Karpas-422 (cell line): Measurements from ENCODE around the gene IFITM5. TPM values are rescaled to one million over a fixed set of nuclear protein-coding genes. Genes with fewer than 3 reads are reported as not detected.
"Not testable (repeated sequence)": the region's sequence is repeated elsewhere in the genome, so short reads cannot be mapped to it uniquely, and the experiment has no call there.

ENCODE experiments used
- DNase-seq: peaks from one replicate; pipeline ENCODE4 v3.0.0-alpha.2; 2015
- H2AFZ ChIP-seq: fragments of 200-600 bp; sonication (generic); 2 replicates; pipeline ENCODE4 v1.6.1; 2014; ENCODE audit warnings: antibody characterized with exemption, low read length, mixed read lengths
- H3K27ac ChIP-seq: fragments of 200-600 bp; sonication (generic); 2 replicates; pipeline ENCODE4 v1.5.1; 2014; ENCODE audit warnings: mild to moderate bottlenecking, low read length, moderate library complexity
- H3K27me3 ChIP-seq: fragments of 200-600 bp; sonication (generic); 2 replicates; pipeline ENCODE4 v1.6.1; 2014; ENCODE audit warnings: low read length, mixed read lengths
- H3K36me3 ChIP-seq: fragments of 200-600 bp; sonication (generic); 2 replicates; pipeline ENCODE4 v1.6.1; 2014; ENCODE audit warnings: low read length, mixed read lengths; ENCODE audit not compliant: insufficient read depth
- H3K4me1 ChIP-seq: fragments of 200-600 bp; sonication (generic); 2 replicates; pipeline ENCODE4 v1.6.1; 2014; ENCODE audit warnings: mild to moderate bottlenecking, low read length, mixed read lengths
- H3K4me2 ChIP-seq: fragments of 200-600 bp; sonication (generic); 2 replicates; pipeline ENCODE4 v1.6.1; 2014; ENCODE audit warnings: low read length, low read depth, mild to moderate bottlenecking; ENCODE audit not compliant: poor library complexity, severe bottlenecking
- H3K4me3 ChIP-seq: fragments of 200-600 bp; sonication (generic); 2 replicates; pipeline ENCODE4 v1.5.1; 2014; ENCODE audit warnings: mild to moderate bottlenecking, antibody characterized with exemption, low read length, mixed read lengths
- H3K79me2 ChIP-seq: fragments of 200-600 bp; sonication (generic); 2 replicates; pipeline ENCODE4 v1.6.1; 2014; ENCODE audit warnings: mild to moderate bottlenecking, low read length, mixed read lengths
- H3K9ac ChIP-seq: fragments of 200-600 bp; sonication (generic); 2 replicates; pipeline ENCODE4 v1.6.0; 2014; ENCODE audit warnings: low read length
- H3K9me2 ChIP-seq: fragments of 200-600 bp; sonication (generic), shearing (Covaris generic); replicated peaks from 2 replicates; pipeline ENCODE4 v1.6.0; 2014; ENCODE audit warnings: mild to moderate bottlenecking, low read length, moderate library complexity; ENCODE audit not compliant: insufficient read depth
- H3K9me3 ChIP-seq: fragments of 300-700, 200-600 bp; sonication (generic); 2 replicates; pipeline ENCODE4 v1.6.1; 2014; ENCODE audit warnings: low read length, mixed read lengths
- H4K20me1 ChIP-seq: fragments of 200-600 bp; sonication (generic); 2 replicates; pipeline ENCODE4 v1.6.1; 2014; ENCODE audit warnings: mild to moderate bottlenecking, antibody characterized with exemption, low read length, low read depth; ENCODE audit not compliant: insufficient read depth
- total RNA-seq: library from RNA; depleted of rRNA; stranded (reverse); fragments of >200 nt; shearing (Covaris generic); gene quantifications from 2 replicates; pipeline ENCODE4 v1.2.3, GENCODE V29; 2014; ENCODE audit warnings: low replicate concordance

The IFITM5 gene
- total RNA-seq, 1 experiment from 2014 or later: not detected

GRCh38 chr11:286977-287820 is 12.1 kb downstream of the IFITM5 start:
- not testable (repeated sequence) for H3K4me2 ChIP-seq, H3K9ac ChIP-seq, H3K36me3 ChIP-seq, DNase-seq, H3K27ac ChIP-seq, H2AFZ ChIP-seq, H4K20me1 ChIP-seq, H3K27me3 ChIP-seq, H3K79me2 ChIP-seq, H3K9me3 ChIP-seq, H3K4me3 ChIP-seq, H3K9me2 ChIP-seq
- H3K4me1 ChIP-seq: peaks cover 10% of the 10 kb centered on the region

DNA sequence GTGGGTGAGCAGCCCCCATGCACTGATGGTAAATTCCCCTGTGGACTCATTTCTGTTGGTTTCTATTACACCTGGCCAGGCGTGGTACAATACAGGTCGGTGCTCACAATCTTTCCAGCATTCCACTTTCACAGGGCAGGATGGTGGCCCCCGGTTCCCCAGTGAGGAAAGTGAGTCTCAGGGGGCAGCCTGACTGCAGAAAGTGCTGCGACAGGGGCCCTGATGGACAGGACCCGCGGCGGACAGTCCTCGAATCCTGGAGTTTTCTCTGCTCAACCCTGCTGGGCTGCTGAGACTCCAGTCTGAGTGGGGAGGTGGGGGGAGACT is 13.5 kb downstream of the IFITM5 start:
- peaks cover 10% of the 10 kb centered on the region for H3K4me1 ChIP-seq
- H3K9me2 ChIP-seq: no peaks in the 10 kb centered on the region
- H4K20me1 ChIP-seq: no peaks in the 10 kb centered on the region
- H3K27ac ChIP-seq: no peak overlapping the region
- no peak overlapping the region for H3K4me2 ChIP-seq
- H3K9me3 ChIP-seq: no peaks in the 10 kb centered on the region
- no peak for DNase-seq
- no peak overlapping the region for H3K9ac ChIP-seq
- no peak overlapping the region for H2AFZ ChIP-seq
- H3K27me3 ChIP-seq: no peaks in the 10 kb centered on the region
- no peaks in the 10 kb centered on the region for H3K36me3 ChIP-seq
- no peaks in the 10 kb centered on the region for H3K79me2 ChIP-seq
- no peak overlapping the region for H3K4me3 ChIP-seq

GRCh38 chr11:285021-285893 is 14.1 kb downstream of the IFITM5 start:
- Histone ChIP-seq H3K79me2 (no peaks in the 10 kb centered on the region), H3K9me2 (no peaks in the 10 kb centered on the region), H3K9me3 (no peaks in the 10 kb centered on the region), H3K4me1 (peaks cover 10% of the 10 kb centered on the region), H3K27ac (no peak overlapping the region), H3K9ac (no peak overlapping the region), H3K4me3 (no peak overlapping the region), H3K36me3 (no peaks in the 10 kb centered on the region), H3K4me2 (no peak overlapping the region), H3K27me3 (no peaks in the 10 kb centered on the region), H2AFZ (no peak overlapping the region), H4K20me1 (no peaks in the 10 kb centered on the region)
- DNase-seq: no peak

GRCh38 chr11:284105-285020 is 15.0 kb downstream of the IFITM5 start:
- no peaks in the 10 kb centered on the region for H3K27me3 ChIP-seq
- no peaks in the 10 kb centered on the region for H3K9me2 ChIP-seq
- peaks cover 5% of the 10 kb centered on the region; the same call in 1 of the 2 replicates for H3K4me1 ChIP-seq
- H3K9ac ChIP-seq: no peak overlapping the region
- no peak overlapping the region for H3K4me3 ChIP-seq
- no peaks in the 10 kb centered on the region for H3K9me3 ChIP-seq
- no peak overlapping the region for H2AFZ ChIP-seq
- H3K79me2 ChIP-seq: no peaks in the 10 kb centered on the region
- no peak overlapping the region for H3K4me2 ChIP-seq
- no peak for DNase-seq
- H3K36me3 ChIP-seq: no peaks in the 10 kb centered on the region
- H3K27ac ChIP-seq: no peak overlapping the region
- H4K20me1 ChIP-seq: no peaks in the 10 kb centered on the region

DNA sequence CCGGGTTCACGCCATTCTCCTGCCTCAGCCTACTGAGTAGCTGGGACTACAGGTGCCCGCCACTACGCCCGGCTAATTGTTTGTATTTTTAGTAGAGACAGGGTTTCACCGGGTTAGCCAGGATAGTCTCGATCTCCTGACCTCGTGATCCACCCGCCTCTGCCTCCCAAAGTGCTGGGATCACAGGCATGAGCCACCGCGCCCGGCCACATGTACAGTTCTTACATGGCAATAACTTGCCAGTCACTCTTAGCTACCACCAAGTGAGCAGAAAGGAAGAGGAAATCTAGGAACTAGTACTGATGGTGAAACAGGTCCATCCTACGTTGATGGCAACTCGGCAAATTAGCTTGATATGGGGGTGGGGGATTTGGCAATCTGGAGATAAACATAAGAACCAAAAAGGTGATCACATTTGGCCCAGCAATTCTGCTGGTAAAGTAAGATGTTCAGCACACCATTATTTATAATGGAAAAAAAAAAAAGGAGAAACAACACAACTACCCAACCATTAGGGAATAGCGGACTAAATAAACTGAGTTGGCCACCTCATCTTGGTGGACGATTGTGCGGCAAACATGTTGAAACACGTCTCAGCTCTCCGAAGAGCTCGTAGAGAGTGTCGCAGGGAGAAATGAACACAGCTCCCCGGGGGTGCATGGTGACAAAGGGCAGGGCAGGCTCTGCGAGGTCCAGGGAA is 15.8 kb downstream of the IFITM5 start:
- Histone ChIP-seq H3K36me3 (no peaks in the 10 kb centered on the region), H3K4me3 (no peak overlapping the region), H3K9ac (no peak overlapping the region), H4K20me1 (no peaks in the 10 kb centered on the region), H3K9me3 (no peaks in the 10 kb centered on the region), H3K4me2 (no peak overlapping the region), H3K27me3 (no peaks in the 10 kb centered on the region), H3K79me2 (no peaks in the 10 kb centered on the region), H3K27ac (no peak overlapping the region), H3K9me2 (no peaks in the 10 kb centered on the region), H3K4me1 (peaks cover 4% of the 10 kb centered on the region; the same call in 1 of the 2 replicates), H2AFZ (no peak overlapping the region)
- DNase-seq: no peak

DNA sequence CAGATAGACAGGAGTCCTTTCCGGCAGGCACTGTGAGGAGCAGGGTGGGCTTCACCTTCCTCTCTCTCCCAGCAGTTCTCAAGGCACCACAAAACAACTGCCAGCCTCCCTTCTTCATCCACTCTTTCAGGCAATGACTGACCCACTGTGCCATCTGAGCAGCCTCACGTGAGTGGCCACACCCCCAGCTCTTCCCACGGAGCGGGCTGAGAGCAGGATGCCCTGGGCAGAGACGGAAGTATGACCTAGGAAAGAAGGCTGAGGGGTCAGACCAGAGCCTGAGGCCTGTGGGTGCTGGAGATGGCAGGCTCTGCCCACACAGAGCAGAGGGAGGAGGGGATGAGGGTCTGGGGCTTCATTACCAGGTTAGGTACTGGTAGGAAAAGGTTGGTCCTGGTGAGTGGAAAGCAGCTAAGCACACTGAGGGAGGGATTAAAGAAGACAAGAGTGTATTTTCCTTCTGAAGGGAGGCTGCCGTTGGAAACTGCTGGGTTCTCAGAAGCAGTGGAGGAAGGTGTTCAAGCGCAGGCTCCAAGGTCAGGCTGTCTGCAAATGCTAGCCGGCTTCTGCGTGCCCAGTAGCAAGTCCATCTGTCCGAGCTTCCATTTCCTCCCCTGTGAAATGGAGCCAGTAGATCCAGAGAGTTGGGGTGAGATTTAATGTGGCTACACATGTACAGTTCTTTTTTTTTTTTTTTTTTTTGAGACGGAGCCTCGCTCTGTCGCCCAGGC is 16.5 kb downstream of the IFITM5 start:
- Histone ChIP-seq H3K4me1 (no peaks in the 10 kb centered on the region), H3K36me3 (no peaks in the 10 kb centered on the region), H2AFZ (no peak overlapping the region), H3K9ac (no peak overlapping the region), H3K79me2 (no peaks in the 10 kb centered on the region), H3K9me3 (no peaks in the 10 kb centered on the region), H3K4me2 (no peak overlapping the region), H3K9me2 (no peaks in the 10 kb centered on the region), H3K4me3 (no peak overlapping the region), H3K27ac (no peak overlapping the region), H4K20me1 (no peaks in the 10 kb centered on the region), H3K27me3 (no peaks in the 10 kb centered on the region)
- no peak for DNase-seq

GRCh38 chr11:282171-282570 is 17.2 kb downstream of the IFITM5 start:
- Histone ChIP-seq H3K9me2 (no peaks in the 10 kb centered on the region), H4K20me1 (no peaks in the 10 kb centered on the region), H3K4me1 (no peaks in the 10 kb centered on the region), H3K27ac (no peak overlapping the region), H3K36me3 (no peaks in the 10 kb centered on the region), H3K4me3 (no peak overlapping the region), H2AFZ (no peak overlapping the region), H3K79me2 (no peaks in the 10 kb centered on the region), H3K9ac (no peak overlapping the region), H3K4me2 (no peak overlapping the region), H3K9me3 (no peaks in the 10 kb centered on the region), H3K27me3 (no peaks in the 10 kb centered on the region)
- no peak for DNase-seq
